NCI-H345 (cell line): ENCODE results near the gene FAM47A.

Source experiments
- DNase-seq: peaks from one replicate; lab custom pipeline; 2025; lab: John Stamatoyannopoulos, UW

Gene FAM47A

GRCh38 chrX:34132028-34132427 is at the start of gene FAM47A:
FAM47A (minus strand) TSS chrX:34132314; CDS start chrX:34132278, 36 bp downstream.
- no peak for DNase-seq

- no peak for DNase-seq
Observed at GRCh38 chrX:34147345-34147744, 15.2 kb upstream of the FAM47A start.

GRCh38 chrX:34146906-34147305 is 14.8 kb upstream of the FAM47A start:
- DNase-seq = no peak

GRCh38 chrX:34144246-34144645 is 12.1 kb upstream of the FAM47A start:
- DNase-seq = no peak

- no peak for DNase-seq
Observed at GRCh38 chrX:34140816-34141215, 8.7 kb upstream of the FAM47A start.

GRCh38 chrX:34130980-34131744 is 952 bp downstream of the FAM47A start:
- no peak for DNase-seq

- DNase-seq = no peak
Observed at GRCh38 chrX:34130501-34130900, 1.6 kb downstream of the FAM47A start.

GRCh38 chrX:34126011-34126410 is 6.1 kb downstream of the FAM47A start:
- no peak for DNase-seq

GRCh38 chrX:34119122-34119521 is 13.0 kb downstream of the FAM47A start:
- no peak for DNase-seq

GRCh38 chrX:34112459-34112858 is 19.7 kb downstream of the FAM47A start:
- DNase-seq = no peak
